Choroid plexus epithelial cell (primary cell): ENCODE results near the gene NLGN2.

Experiments
- DNase-seq: peaks from one replicate; pipeline ENCODE4 v3.0.0-alpha.2; 2010; ENCODE audit warnings: low read depth
- H3K4me3 ChIP-seq: 2 replicates; pipeline ENCODE4 v1.5.1; 2011; ENCODE audit warnings: low read depth, mild to moderate bottlenecking, control low read depth, low read length, moderate library complexity
- TF ChIP-seq, protein P1 (sequence below): conservative IDR thresholded peaks from 2 replicates; pipeline ENCODE4 v1.5.1; 2011; ENCODE audit warnings: low read depth, mild to moderate bottlenecking, control low read depth, inconsistent platforms, low read length, moderate library complexity

The NLGN2 gene

DNA sequence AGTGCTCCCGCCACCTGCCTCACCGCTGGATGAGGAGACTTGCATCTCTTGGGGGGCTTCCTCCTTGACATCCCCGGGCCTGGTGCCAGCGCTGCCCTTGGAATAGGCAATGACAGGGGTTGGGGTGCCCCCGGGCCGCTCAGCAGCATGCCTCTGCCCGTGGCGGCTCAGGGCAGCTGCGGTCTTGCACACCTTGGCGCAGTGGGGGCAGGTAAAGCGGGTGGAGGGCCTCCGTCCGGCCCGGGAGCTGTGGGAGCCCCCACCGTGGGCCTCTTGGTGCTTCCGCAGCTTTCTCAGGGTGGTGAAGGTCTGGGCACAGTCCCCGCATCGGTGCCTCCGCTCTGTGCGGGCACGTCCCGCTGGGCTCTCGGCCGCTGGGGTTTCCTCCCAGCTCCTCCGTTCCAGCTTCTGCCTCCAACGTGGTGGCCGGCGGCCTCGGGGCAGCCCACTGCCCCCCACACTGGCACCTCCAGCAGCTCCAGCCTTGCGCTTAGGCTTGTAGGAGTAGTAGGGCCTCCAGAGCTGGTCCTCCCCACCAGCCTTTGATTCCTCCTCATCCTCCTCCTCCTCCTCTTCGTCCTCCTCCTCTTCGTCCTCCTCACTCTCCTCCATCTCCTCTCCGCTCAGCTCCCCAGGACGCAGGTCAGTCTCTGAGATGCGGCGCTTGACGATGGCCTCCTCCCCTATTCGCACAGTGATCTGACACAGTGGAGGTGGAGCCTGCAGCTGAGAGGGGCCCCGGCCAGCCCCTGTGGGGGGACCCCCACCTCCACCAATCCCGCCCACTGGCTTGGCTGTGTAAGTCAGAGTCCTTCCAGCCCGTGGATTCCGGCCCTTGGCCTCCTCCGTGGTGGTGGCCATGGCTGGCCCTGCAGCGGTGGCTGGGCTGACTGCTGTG is 55.1 kb downstream of the NLGN2 start:
- no peak overlapping the region for H3K4me3 ChIP-seq
- TF ChIP-seq, protein P1, sequence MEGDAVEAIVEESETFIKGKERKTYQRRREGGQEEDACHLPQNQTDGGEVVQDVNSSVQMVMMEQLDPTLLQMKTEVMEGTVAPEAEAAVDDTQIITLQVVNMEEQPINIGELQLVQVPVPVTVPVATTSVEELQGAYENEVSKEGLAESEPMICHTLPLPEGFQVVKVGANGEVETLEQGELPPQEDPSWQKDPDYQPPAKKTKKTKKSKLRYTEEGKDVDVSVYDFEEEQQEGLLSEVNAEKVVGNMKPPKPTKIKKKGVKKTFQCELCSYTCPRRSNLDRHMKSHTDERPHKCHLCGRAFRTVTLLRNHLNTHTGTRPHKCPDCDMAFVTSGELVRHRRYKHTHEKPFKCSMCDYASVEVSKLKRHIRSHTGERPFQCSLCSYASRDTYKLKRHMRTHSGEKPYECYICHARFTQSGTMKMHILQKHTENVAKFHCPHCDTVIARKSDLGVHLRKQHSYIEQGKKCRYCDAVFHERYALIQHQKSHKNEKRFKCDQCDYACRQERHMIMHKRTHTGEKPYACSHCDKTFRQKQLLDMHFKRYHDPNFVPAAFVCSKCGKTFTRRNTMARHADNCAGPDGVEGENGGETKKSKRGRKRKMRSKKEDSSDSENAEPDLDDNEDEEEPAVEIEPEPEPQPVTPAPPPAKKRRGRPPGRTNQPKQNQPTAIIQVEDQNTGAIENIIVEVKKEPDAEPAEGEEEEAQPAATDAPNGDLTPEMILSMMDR, result no peak
- no peak for DNase-seq

DNA sequence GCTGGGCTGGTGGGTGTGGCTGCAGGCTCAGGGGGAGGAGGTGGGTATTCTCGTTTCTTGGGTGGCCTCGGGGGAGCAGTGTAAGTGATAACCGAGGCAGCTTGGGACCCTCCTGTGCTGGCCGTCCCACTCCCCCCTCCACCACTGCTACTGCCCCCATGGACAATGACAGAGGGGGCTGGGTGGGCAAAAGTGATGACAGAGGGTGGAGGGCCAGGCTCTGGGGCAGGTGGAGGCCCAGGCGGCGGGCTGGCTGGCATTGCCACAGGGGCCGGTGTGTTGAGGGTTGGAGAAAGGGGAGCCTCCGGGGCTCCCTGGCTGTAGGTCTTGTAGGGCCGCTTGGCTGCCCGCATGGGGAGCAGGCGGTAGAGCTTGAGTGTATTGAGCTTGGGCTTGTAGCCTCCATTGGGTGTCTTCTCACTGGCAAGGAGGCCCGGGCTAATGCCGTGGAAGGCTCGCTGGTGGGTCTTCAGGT is 55.8 kb downstream of the NLGN2 start:
- TF ChIP-seq, protein P1, result no peak
- no peak for DNase-seq
- no peak overlapping the region for H3K4me3 ChIP-seq

DNA sequence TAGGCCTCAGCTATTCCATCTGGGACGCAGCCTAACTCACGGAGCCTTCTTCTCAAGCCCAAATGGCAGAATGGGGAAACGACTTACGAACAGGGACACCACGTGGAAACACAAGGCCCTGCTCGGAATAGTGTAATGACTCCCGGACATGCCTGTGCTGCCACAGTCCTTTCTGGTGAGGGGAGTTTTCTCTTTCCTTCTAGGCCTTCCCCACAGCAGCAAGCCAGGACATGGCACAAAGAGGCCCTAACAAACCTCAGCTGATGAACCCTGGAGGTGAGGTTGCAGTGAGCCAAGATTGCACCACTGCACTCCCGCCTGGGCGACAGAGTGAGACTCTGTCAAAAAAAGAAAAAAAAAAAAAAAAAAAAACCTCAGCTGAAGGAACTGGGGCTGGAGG is 56.4 kb downstream of the NLGN2 start:
- H3K4me3 ChIP-seq, result no peak overlapping the region
- TF ChIP-seq, protein P1, result no peak
- DNase-seq, result no peak

DNA sequence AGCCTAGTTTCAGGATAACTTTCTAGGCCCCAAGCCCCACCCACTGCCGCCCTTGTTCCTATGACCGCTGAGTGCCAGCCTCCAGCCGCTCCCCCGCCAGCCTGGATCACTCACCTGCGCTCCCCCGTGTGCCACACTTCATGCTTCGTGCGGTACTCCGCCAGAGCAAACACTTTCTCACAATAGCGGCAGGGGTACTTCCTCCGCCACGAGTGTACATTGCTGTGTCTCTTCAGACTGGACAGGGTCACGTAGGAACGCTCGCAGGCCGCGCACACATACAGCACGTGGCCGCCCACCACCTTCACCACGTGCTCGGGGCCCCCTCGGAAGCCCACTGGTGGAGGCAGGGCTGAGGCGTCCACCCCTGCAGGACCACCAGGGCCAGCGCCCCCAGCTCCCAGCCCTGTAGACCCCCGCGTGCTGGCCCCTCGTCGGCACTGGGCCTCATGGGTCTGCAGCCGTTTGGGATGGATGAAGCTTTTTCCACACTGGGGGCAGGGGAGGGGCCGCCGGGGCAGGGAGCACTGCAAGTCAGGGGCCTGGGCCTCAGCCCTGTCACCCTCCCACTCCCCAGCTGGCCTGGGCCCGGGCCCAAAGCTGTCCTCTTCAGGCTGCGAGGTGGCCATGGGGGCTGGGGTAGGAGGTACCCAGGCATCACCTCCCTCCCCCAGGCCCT is 58.1 kb downstream of the NLGN2 start:
- TF ChIP-seq, protein P1, result no peak
- no peak overlapping the region for H3K4me3 ChIP-seq
- no peak for DNase-seq

DNA sequence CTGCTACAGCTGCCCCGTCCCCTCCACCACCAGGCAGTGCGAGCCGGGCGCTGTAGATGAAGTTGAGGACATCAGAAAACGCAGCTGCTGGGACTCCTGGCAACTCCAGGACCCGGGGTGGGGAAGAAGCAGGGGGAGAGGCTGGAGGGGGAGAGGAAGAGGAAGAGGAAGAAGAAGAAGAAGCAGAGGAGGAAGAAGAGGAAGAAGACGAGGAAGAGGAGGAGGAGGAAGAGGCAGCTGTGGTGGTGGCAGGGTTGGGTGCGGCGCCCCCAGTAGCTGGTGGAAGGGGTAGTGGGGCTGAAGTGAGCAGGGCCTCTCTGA is 58.6 kb downstream of the NLGN2 start:
- DNase-seq, result no peak
- no peak overlapping the region for H3K4me3 ChIP-seq
- TF ChIP-seq, protein P1, result no peak

DNA sequence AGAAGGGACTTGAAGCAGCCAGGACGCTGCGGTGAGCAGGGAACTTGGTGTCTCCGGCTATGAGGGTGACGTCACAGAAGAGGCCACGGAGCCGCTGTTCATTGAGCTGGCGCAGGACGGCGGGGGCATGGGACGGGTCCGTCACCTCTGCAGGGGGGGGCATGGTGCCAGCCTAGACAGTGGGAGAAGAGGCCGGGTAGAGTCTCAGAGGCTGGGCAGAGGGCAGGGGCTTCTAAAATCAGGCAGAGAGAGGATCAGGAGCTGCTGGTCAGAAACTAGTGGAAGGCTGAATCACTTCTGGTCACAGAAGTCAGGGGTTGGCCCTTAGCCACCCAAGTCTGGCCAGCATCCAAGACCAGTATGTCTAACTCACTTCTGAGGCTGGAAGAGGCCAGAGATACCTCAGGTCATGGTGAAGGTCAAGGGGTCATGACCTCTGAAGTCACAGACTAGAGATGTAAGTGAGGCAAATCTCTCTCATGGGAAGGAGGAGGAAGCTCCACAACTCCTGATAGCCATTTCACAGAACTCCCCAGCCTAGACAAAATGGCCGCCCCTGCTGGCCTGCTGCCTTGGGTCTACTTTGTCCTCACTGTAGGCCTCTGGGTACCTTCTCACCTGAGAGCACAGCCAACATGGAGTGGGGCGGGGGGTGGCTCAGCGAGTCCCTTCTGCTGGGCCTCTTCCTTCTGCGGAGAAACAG is 59.1 kb downstream of the NLGN2 start:
- TF ChIP-seq, protein P1, result no peak
- H3K4me3 ChIP-seq, result no peak overlapping the region
- peak; percentile 49 for DNase-seq
